ENCODE measurements around the gene B4GALT2. TPM values are rescaled to one million over a fixed set of nuclear protein-coding genes. Genes with fewer than 3 reads are reported as not detected.

Gene B4GALT2
- total and polyA plus RNA-seq, 2 donors (not counting 1 experiment from before 2014, with no cell fraction given) = 4.6 to 6.5 TPM

GRCh38 chr1:43944860-43945259 is 34.1 kb upstream of the B4GALT2 start:
- WGBS (ENCODE audit: insufficient coverage) = 93% methylated on average over 1 of the region's 1 CpG
- POLR2A ChIA-PET = no interaction called here
- H3K4me2 ChIP-seq (replicated peaks; ENCODE audit: low read depth, low read length, poor library complexity, severe bottlenecking) = no peak overlapping the region
- H2AFZ ChIP-seq (ENCODE audit: insufficient read depth, low read depth, low read length, poor library complexity, severe bottlenecking) = no peak overlapping the region
- no peaks in the 10 kb centered on the region for H3K27me3 ChIP-seq (replicated peaks in 1 of 4; ENCODE audit: control extremely low read depth in 1 of 4, control insufficient read depth in 3 of 4, insufficient read depth in 4 of 4, low read length in 3 of 4)
- TF ChIP-seq EZH2 (IDR thresholded peaks at IDR 0.05; ENCODE audit: borderline replicate concordance, insufficient read depth, low read depth, low read length, poor library complexity, severe bottlenecking) = no peak
- TF ChIP-seq CTCF (IDR thresholded peaks at IDR 0.05) = no peak
- H3K9ac ChIP-seq (ENCODE audit: low read length) = no peak overlapping the region
- H3K27ac ChIP-seq (ENCODE audit: low read length in 2 of 2) = no peak overlapping the region
- H3K4me3 ChIP-seq (ENCODE audit: control extremely low read depth in 1 of 5, extremely low read depth in 1 of 5, insufficient read depth in 1 of 5, low read depth in 2 of 5, low read length in 4 of 5) = no peak overlapping the region
- H3K27ac Mint-ChIP-seq = no peak overlapping the region
- H4K20me1 ChIP-seq (ENCODE audit: control insufficient read depth, insufficient read depth, low read length, poor library complexity, severe bottlenecking) = peaks cover 5% of the 10 kb centered on the region
- DNase-seq (no peak), ATAC-seq (ENCODE audit: low read depth) (no peak)
- peak overlapping the region; percentile 70 for H3K4me3 Mint-ChIP-seq
- H3K79me2 ChIP-seq (ENCODE audit: control insufficient read depth, insufficient read depth, low read length) = peaks cover 24% of the 10 kb centered on the region
- intact Hi-C loops (cut with micrococcal nuclease) = loop anchor here (5.0 to 10.0 kb wide), 2 partner anchors 183 to 1180 kb away; partner anchors contain the start of genes C1orf50 and P3H1
- H3K36me3 ChIP-seq (replicated peaks in 1 of 2; ENCODE audit: control extremely low read depth in 1 of 2, control insufficient read depth in 1 of 2, extremely low read depth in 1 of 2, insufficient read depth in 2 of 2, low read length in 1 of 2) = no peaks in the 10 kb centered on the region
- no peaks in the 10 kb centered on the region for H3K27me3 Mint-ChIP-seq
- H3K9me3 Mint-ChIP-seq (ENCODE audit: insufficient read depth) = no peaks in the 10 kb centered on the region
- H3K4me1 ChIP-seq (ENCODE audit: control insufficient read depth in 2 of 2, insufficient read depth in 2 of 2, low read length in 2 of 2) = peaks cover 15 to 25% of the 10 kb centered on the region in 2 donors
- peaks cover 34% of the 10 kb centered on the region for H3K4me1 Mint-ChIP-seq
- CTCF ChIA-PET = interaction anchor here (1.2 to 5.0 kb wide), 6 partner anchors 10 to 181 kb away, joined by 3 to 41 read pairs (median 8); partner anchors contain the start of genes ARTN and ATP6V0B
- H3K9me3 ChIP-seq (ENCODE audit: control extremely low read depth in 1 of 3, control insufficient read depth in 2 of 3, insufficient read depth in 1 of 3, low read length in 2 of 3) = no peaks in the 10 kb centered on the region

- Histone ChIP-seq H3K9ac (ENCODE audit: low read length) (peak overlapping the region; percentile 93), H3K4me1 (ENCODE audit: control insufficient read depth in 2 of 2, insufficient read depth in 2 of 2, low read length in 2 of 2) (peaks cover 15 to 25% of the 10 kb centered on the region in 2 donors), H3K4me3 (ENCODE audit: control extremely low read depth in 1 of 5, extremely low read depth in 1 of 5, insufficient read depth in 1 of 5, low read depth in 2 of 5, low read length in 4 of 5) (peak overlapping the region; percentile 50 to 90 (median 78)), H3K4me2 (replicated peaks; ENCODE audit: low read depth, low read length, poor library complexity, severe bottlenecking) (peak overlapping the region; percentile 84), H3K79me2 (ENCODE audit: control insufficient read depth, insufficient read depth, low read length) (peaks cover 27% of the 10 kb centered on the region), H4K20me1 (ENCODE audit: control insufficient read depth, insufficient read depth, low read length, poor library complexity, severe bottlenecking) (peaks cover 5% of the 10 kb centered on the region), H3K9me3 (ENCODE audit: control extremely low read depth in 1 of 3, control insufficient read depth in 2 of 3, insufficient read depth in 1 of 3, low read length in 2 of 3) (no peaks in the 10 kb centered on the region), H3K27ac (ENCODE audit: low read length in 2 of 2) (peak overlapping the region in 1 of 2 donors; percentile 95), H3K27me3 (replicated peaks in 1 of 4; ENCODE audit: control extremely low read depth in 1 of 4, control insufficient read depth in 3 of 4, insufficient read depth in 4 of 4, low read length in 3 of 4) (no peaks in the 10 kb centered on the region), H3K36me3 (replicated peaks in 1 of 2; ENCODE audit: control extremely low read depth in 1 of 2, control insufficient read depth in 1 of 2, extremely low read depth in 1 of 2, insufficient read depth in 2 of 2, low read length in 1 of 2) (peaks cover 0 to 9% of the 10 kb centered on the region in 2 experiments), H2AFZ (ENCODE audit: insufficient read depth, low read depth, low read length, poor library complexity, severe bottlenecking) (peak overlapping the region; percentile 92)
- H3K9me3 Mint-ChIP-seq (ENCODE audit: insufficient read depth) = no peaks in the 10 kb centered on the region
- TF ChIP-seq CTCF (IDR thresholded peaks at IDR 0.05) (no peak), EZH2 (IDR thresholded peaks at IDR 0.05; ENCODE audit: borderline replicate concordance, insufficient read depth, low read depth, low read length, poor library complexity, severe bottlenecking) (no peak)
- peaks cover 37% of the 10 kb centered on the region for H3K4me1 Mint-ChIP-seq
- ChIA-PET POLR2A (interaction anchor here (0.5 kb wide), 1 partner anchor 1358 kb away, joined by 3 read pairs; no protein-coding TSS in a partner anchor), CTCF (interaction anchor here (0.7 to 5.0 kb wide), 9 partner anchors 8 to 182 kb away, joined by 3 to 41 read pairs (median 5); partner anchors contain the start of genes ARTN and ATP6V0B)
- ATAC-seq (ENCODE audit: low read depth) (no peak), DNase-seq (no peak)
- WGBS (ENCODE audit: insufficient coverage) = 0% methylated on average over 2 of the region's 3 CpGs
- intact Hi-C loops (cut with micrococcal nuclease) = loop anchor here (1.0 to 10.0 kb wide), 9 partner anchors 24 to 1181 kb away; partner anchors contain the start of genes ATP6V0B, C1orf50, CCDC24 and CDC20
- no peaks in the 10 kb centered on the region for H3K27me3 Mint-ChIP-seq
- H3K4me3 Mint-ChIP-seq = peak overlapping the region; percentile 93
- H3K27ac Mint-ChIP-seq = peak overlapping the region; percentile 98
Measured at GRCh38 chr1:43945674-43946235, 33.3 kb upstream of the B4GALT2 start.
